ENCODE data around the gene C5.

DNA sequence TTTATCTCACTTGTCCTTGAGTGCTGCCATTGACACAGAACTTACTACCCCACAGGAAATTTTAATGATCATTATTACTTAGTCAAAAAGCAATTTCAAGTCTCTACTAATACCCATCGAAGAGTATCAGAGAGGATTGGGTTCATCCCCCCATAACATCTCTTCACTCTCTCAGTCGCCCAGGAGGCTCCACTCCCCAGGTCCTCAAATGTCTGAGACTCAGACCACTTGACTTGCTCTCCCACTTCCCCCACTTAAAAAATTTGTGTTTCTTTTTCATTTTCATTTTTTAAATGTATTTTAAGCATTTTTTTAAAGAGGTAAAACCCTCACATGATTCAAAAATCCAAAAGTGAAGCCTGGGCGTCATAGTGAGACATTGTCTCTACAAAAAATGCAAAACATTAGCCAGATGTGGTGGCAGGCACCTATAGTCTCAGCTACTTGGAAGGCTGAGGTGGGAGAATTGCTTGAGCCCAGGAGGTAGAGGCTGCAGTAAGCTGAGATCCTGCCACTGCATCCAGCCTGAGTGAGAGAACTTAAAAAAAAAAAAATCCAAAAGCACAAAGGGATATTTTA lies 66.7 kb downstream of the C5 start:
- TF ChIP-seq FOXP1 (CRISPR knock-in tag; IDR thresholded peaks at IDR 0.05; ENCODE audit: borderline replicate concordance): no peak
- TF ChIP-seq, protein P1, sequence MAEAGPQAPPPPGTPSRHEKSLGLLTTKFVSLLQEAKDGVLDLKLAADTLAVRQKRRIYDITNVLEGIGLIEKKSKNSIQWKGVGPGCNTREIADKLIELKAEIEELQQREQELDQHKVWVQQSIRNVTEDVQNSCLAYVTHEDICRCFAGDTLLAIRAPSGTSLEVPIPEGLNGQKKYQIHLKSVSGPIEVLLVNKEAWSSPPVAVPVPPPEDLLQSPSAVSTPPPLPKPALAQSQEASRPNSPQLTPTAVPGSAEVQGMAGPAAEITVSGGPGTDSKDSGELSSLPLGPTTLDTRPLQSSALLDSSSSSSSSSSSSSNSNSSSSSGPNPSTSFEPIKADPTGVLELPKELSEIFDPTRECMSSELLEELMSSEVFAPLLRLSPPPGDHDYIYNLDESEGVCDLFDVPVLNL (CRISPR knock-in tag; IDR thresholded peaks at IDR 0.05; ENCODE audit: borderline replicate concordance, low read depth): no peak

Data from WTC11 (cell line).